ENCODE data around the gene RPUSD3.

DNA sequence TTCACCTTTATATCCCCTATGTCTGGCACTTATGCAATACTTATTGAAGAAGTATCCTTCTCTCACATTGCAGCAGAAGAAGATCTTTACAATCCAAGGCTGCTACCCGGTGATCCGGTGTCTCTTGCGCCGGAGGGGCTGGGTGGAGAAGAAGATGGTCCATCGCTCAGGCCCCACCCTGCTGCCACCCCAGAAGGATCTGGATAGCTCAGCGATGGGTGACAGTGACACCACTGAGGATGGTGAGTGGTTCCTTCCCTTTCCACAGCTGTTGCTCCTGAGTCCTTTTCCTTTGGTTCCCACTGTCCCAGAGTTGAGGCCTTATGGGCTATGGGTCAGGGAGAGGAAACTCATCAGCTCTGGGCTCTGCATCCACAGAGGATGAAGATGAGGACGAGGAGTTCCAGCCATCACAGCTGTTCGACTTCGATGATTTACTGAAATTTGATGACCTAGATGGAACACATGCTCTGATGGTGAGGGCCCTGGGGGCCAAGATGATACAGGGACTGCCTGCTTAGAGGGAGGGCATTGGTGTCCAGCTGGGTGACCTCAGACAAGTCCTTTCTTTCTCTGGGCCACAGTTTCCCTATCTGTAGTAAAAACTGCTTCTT, 30.8 kb downstream of the RPUSD3 start:
- TF ChIP-seq EZH2phosphoT487 (IDR thresholded peaks at IDR 0.05; ENCODE audit: insufficient read depth, low read depth) (no peak), EZH2 (IDR thresholded peaks at IDR 0.05; ENCODE audit: insufficient read depth, poor library complexity, severe bottlenecking) (no peak)

All from GM23248 (cell line).